GM12874 (cell line): Measurements from ENCODE around the gene CCNYL1.

Experiments
- TF ChIP-seq, protein P1 (sequence below): IDR thresholded peaks from 2 replicates; pipeline ENCODE4 v1.5.1; 2011; ENCODE audit warnings: low read depth, mild to moderate bottlenecking, control low read depth, low read length, moderate library complexity; ENCODE audit not compliant: insufficient read depth

CCNYL1 gene

DNA sequence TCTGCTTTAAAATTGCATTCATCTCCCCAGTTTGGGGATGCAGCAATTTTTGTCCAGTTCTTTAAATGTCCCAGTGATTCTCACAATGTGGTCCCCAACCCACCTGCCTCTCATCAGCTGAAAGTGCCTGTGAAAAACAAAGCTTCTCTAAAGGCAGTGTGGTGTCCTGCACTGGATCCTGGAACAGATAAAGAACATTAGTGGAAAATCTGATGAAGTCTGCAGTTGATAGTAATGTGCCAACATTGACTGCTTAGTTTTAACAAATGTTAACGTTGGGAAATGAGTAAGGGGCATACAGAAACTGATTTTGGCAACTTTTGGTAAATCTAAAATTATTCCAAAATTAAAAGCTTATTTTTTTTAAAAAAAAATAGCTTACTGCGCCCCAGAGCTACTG lies 49.0 kb downstream of the CCNYL1 start:
- TF ChIP-seq, protein P1, sequence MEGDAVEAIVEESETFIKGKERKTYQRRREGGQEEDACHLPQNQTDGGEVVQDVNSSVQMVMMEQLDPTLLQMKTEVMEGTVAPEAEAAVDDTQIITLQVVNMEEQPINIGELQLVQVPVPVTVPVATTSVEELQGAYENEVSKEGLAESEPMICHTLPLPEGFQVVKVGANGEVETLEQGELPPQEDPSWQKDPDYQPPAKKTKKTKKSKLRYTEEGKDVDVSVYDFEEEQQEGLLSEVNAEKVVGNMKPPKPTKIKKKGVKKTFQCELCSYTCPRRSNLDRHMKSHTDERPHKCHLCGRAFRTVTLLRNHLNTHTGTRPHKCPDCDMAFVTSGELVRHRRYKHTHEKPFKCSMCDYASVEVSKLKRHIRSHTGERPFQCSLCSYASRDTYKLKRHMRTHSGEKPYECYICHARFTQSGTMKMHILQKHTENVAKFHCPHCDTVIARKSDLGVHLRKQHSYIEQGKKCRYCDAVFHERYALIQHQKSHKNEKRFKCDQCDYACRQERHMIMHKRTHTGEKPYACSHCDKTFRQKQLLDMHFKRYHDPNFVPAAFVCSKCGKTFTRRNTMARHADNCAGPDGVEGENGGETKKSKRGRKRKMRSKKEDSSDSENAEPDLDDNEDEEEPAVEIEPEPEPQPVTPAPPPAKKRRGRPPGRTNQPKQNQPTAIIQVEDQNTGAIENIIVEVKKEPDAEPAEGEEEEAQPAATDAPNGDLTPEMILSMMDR, result no peak

DNA sequence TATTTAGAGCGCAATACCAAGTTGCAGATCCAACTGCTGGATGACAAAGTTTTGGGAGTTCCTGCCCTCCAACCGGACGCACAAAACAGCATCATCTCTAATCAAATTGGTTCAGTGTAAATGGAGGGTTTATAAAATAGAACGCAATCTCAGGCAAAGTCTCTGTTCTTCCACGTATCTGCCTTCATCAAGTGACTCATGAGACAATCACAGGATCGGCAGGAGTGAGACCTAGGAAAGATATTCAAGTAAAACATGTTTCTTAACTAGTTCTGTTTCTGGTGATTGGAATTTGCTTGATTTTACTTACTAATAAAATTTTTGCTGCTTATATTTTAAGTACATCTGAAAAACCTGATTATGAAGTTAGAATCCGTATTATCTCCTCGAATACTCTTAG lies 50.7 kb downstream of the CCNYL1 start:
- TF ChIP-seq, protein P1, result no peak

DNA sequence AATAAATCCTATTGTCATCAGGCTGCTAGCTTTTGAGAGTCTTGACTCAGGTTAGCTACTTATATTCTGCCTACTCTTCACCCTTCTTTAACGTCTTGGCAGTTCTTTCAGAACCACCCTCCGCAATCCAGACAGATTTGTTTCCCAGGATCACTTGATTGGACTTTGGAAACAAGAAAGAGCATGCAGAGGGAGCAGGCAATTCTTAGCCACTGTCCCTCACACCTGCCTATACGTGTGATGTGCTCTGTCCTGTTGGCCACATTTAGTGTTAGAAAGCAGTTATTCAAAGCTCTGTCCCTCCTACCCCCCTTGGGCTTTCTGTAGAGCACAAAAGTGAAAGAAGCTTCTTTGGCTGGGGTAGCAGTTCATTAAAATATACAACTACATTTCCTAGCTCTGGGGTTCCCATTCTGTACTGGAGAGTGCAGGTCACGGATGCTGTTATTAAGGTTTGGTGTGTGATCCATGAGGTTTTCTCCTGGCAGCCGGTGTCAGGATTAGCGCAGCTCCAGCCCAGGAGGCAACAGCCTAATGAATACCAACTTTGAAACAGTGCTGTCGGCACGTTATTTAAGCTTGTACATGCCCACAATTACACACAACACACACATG lies 52.0 kb downstream of the CCNYL1 start:
- TF ChIP-seq, protein P1, result no peak

DNA sequence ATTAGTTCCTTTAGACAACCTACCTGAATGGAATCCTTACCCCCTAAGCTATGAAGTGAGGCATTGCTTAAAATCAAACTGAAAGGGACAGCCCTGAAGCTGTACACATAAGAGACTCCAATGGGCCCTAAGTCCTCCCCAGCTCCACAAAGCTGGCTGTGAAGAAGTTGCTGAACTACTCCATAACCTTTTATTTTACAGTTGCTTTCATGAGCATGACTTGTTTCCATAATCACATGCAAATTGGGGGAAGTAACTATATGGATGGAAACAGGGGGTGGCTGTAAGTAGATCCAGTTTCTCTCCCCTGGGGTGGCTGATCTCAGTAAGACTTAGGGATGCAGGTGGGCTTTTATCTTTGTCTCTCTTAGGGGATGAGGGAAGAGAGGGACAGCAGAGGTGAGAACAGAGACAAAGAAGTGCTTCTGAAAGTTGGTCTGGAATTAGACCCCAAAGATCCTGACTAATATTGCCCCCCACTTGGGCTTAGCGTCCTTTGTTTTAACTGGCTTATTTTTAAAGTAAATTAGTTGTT lies 52.7 kb downstream of the CCNYL1 start:
- TF ChIP-seq, protein P1, result no peak

DNA sequence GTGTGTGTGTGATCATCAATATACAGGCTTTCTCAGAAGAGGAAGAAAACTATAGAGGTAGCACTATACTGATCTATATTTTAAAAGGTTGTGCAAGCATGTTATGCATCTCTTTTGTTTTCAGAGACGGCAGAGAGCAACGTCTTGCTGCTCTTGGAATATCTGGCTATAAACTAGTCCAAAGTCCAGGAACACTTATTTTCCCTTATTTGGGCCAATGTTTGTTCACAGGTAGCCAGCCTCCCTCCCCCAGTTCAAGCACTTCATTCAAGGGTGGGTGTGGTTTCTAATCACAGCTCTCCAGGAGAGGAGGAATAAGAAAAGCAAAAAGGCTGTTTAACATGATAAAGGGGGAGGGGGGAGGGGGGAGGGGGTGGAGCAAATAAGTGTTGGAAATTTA lies 54.1 kb downstream of the CCNYL1 start:
- TF ChIP-seq, protein P1, result no peak

DNA sequence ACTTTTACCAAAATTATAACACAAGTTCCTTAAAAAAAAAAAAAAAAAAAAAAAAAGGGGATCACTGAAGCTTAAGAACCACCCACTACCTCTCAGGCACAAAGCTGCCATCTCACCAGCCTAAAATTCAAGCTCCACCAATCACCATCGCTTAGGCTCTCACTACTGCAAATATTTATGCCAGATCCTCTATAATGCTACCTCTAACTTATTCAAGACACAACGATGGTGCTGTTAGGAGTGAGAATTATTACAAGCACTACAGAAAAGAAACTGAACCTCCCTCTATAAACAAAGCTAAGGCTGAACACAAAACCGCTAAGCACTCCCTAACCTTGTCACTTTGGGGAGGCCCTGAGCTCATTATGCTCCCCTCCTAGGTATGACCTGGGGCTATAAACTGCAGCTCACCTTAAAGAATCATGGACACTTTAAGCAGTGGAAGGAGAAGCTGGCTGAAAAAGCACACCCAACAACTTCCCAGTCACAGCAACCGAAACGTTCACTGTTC lies 54.7 kb downstream of the CCNYL1 start:
- TF ChIP-seq, protein P1, result no peak

DNA sequence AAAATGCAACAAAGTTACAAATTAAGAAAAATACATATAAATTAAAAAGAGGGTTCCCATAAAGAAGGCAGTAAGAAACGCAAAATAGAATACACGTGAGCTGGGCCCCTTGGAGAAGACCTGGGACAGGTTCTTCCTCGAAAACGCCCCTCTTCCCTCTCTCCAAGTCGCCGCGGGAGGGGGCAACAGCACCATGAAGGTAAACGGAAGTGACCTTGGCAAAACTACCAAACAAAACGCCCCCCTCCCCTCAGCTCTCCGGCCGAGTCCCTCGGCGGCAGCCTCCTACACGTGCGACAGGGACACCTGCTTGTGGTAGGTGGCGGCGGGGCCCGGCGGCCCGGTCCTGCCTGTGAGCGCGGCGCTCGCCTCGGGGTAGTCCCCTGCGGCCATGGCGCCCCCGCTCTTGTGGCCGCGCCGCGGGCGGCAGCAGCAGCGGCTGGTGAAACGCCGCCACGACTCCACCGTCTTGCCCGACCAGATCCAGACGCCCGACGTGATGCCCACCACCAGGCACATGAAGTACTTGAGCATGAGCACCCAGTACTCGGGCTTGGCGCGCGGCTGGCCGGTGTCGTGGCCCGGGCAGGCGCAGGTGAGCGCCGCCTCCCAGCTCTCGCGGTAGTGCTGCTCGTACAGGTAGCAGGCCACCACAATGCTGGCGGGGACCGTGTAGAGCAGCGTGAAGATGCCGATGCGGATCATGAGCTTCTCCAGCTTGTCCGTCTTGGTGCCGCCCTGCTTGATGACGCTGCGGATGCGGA lies 55.4 kb downstream of the CCNYL1 start:
- TF ChIP-seq, protein P1, result no peak
